K562 (cell line): ENCODE results near the gene ETS2. TPM values are rescaled to one million over a fixed set of nuclear protein-coding genes. Genes with fewer than 3 reads are reported as not detected.

ENCODE experiments used
- ATAC-seq: fragments of 200-7000 bp; cut with Tn5 transposase; 3 replicates; pipeline ENCODE4 v1.9.1; 2020; ENCODE audit warnings: moderate library complexity
- BruUV-seq: library from RNA; stranded (reverse); fragments of 400-500 nt; replicated peaks from 2 replicates; lab custom pipeline; 2021; lab: Mats Ljungman, UMichigan
- CTCF ChIA-PET: fragments of 300-600 bp; formaldehyde crosslinking; extraction: SDS; loops from one replicate; lab custom pipeline; 2021; ENCODE audit warnings: low intra/inter-chr PET ratio; lab: Yijun Ruan, JAX
- POLR2A ChIA-PET: fragments of 300-600, 350-650 bp; sonication (Branson Sonifier 250); formaldehyde crosslinking; extraction: SDS; loops from one replicate; lab custom pipeline; 2021; ENCODE audit warnings: antibody characterized with exemption, inconsistent platforms; lab: Yijun Ruan, JAX
- DNase-seq, 4 experiments: peaks; one replicate each; pipeline versions ENCODE4 v3.0.0 to v3.0.0-alpha.2; 2011 to 2018; ENCODE audit warnings: low spot score in 3 of 4, mixed read lengths in 3 of 4; ENCODE audit errors: extremely low read depth in 1 of 4
- FAIRE-seq: peaks from 2 replicates; lab custom pipeline; 2011; peaks lifted over from hg19 to GRCh38; lab: Jason Lieb, UNC
- H2AFZ ChIP-seq: 2 replicates; pipeline ENCODE4 v1.6.0; 2011; ENCODE audit warnings: low read depth, low read length, control low read depth, inconsistent platforms
- H3K27ac ChIP-seq: fragments of 200-600 bp; 3 replicates; pipeline ENCODE4 v1.8.0; 2011; ENCODE audit warnings: low read depth, mild to moderate bottlenecking, control low read depth, inconsistent platforms, low read length, moderate library complexity, mixed read lengths; ENCODE audit errors: extremely low read depth
- H3K27me3 ChIP-seq, 2 experiments: fragments of 300-600 bp in 1 of 2; 2 replicates in 1 of 2; 3 replicates in 1 of 2; pipeline versions ENCODE4 v1.6.0 to v1.8.0; 2011; ENCODE audit warnings: inconsistent platforms in 2 of 2, low read length in 2 of 2, mild to moderate bottlenecking in 1 of 2, mixed read lengths in 1 of 2, moderate library complexity in 1 of 2; ENCODE audit not compliant: control insufficient read depth in 2 of 2, insufficient read depth in 2 of 2
- H3K36me3 ChIP-seq: fragments of 300-600 bp; 3 replicates; pipeline ENCODE4 v1.8.0; 2011; ENCODE audit warnings: mild to moderate bottlenecking, low read length, inconsistent platforms; ENCODE audit not compliant: control insufficient read depth, insufficient read depth
- H3K4me1 ChIP-seq, 2 experiments: fragments of 200-600 bp in 1 of 2; replicated peaks in 1 of 2; 2 replicates in 1 of 2; 3 replicates in 1 of 2; pipeline versions ENCODE4 v1.5.1 to v1.8.0; 2011; ENCODE audit warnings: inconsistent platforms in 2 of 2, low read length in 2 of 2, mild to moderate bottlenecking in 1 of 2, mixed read lengths in 1 of 2, moderate library complexity in 1 of 2; ENCODE audit not compliant: control insufficient read depth in 2 of 2, insufficient read depth in 2 of 2
- H3K4me2 ChIP-seq: 2 replicates; pipeline ENCODE4 v1.6.1; 2011; ENCODE audit warnings: low read length, control low read depth, inconsistent platforms, mixed read lengths; ENCODE audit not compliant: insufficient read depth
- H3K4me3 ChIP-seq: fragments of 200-600 bp; sonication (generic), shearing (Covaris generic); 2 replicates; pipeline ENCODE4 v1.5.1; 2016; ENCODE audit warnings: control low read depth, inconsistent platforms
- H3K79me2 ChIP-seq: fragments of 200-600 bp; 3 replicates; pipeline ENCODE4 v1.8.0; 2011; ENCODE audit warnings: low read length, inconsistent platforms; ENCODE audit not compliant: control insufficient read depth, insufficient read depth
- H3K9ac ChIP-seq, 2 experiments: 2 replicates each; pipeline versions ENCODE4 v1.6.0 to v1.6.1; 2011; ENCODE audit warnings: low read depth in 2 of 2, low read length in 2 of 2, control low read depth in 1 of 2, inconsistent platforms in 1 of 2, mild to moderate bottlenecking in 1 of 2, mixed read lengths in 1 of 2; ENCODE audit not compliant: insufficient read depth in 1 of 2
- H3K9me1 ChIP-seq: one replicate; pipeline ENCODE4 v1.6.0; 2011; ENCODE audit warnings: inconsistent platforms, mild to moderate bottlenecking, low read length, moderate library complexity; ENCODE audit not compliant: control insufficient read depth, insufficient read depth
- H3K9me3 ChIP-seq: replicated peaks from 2 replicates; pipeline ENCODE4 v1.5.1; 2011; ENCODE audit warnings: low read depth, low read length, inconsistent platforms; ENCODE audit not compliant: control insufficient read depth, insufficient read depth
- H4K20me1 ChIP-seq: replicated peaks from 2 replicates; pipeline ENCODE4 v1.6.1; 2011; ENCODE audit warnings: low read length, inconsistent platforms, mixed read lengths; ENCODE audit not compliant: control insufficient read depth, insufficient read depth
- ARNT ChIP-seq, 2 experiments: fragments of 450-650 bp; IDR thresholded peaks; 2 replicates each; pipeline ENCODE4 v1.6.1; 2016; ENCODE audit warnings: mild to moderate bottlenecking in 1 of 2
- BCOR ChIP-seq: fragments of 450-650 bp; IDR thresholded peaks from 2 replicates; pipeline ENCODE4 v1.6.1; 2016
- EGR1 ChIP-seq: fragments of 450-650 bp; conservative IDR thresholded peaks from 2 replicates; pipeline ENCODE4 v1.6.1; 2017; ENCODE audit warnings: mild to moderate bottlenecking
- FOXK2 ChIP-seq, 2 experiments: fragments of 450-650 bp; IDR thresholded peaks in 1 of 2; conservative IDR thresholded peaks in 1 of 2; 2 replicates each; pipeline ENCODE4 v1.6.1; 2016; ENCODE audit warnings: low read depth in 2 of 2, mild to moderate bottlenecking in 1 of 2
- NFIX ChIP-seq: fragments of 250-450 bp; sonication (Bioruptor Pico); IDR thresholded peaks from 2 replicates; pipeline ENCODE4 v1.4.0; 2020; ENCODE audit warnings: low read depth, mild to moderate bottlenecking, moderate library complexity
- POLR2AphosphoS5 ChIP-seq: IDR thresholded peaks from 2 replicates; pipeline ENCODE4 v1.6.1; 2011; ENCODE audit warnings: mild to moderate bottlenecking, low read depth, low read length, moderate library complexity; ENCODE audit not compliant: control insufficient read depth, insufficient read depth
- RHOXF2B ChIP-seq: fragments of 250-450 bp; sonication (Bioruptor Pico); conservative IDR thresholded peaks from 2 replicates; pipeline ENCODE4 v1.5.1; 2021
- RNF2 ChIP-seq: sonication (generic); IDR thresholded peaks from 2 replicates; pipeline ENCODE4 v1.6.1; 2016
- SFPQ ChIP-seq: fragments of 200-400 bp; formaldehyde crosslinking; IDR thresholded peaks from 2 replicates; pipeline ENCODE4 v1.6.1; 2017; ENCODE audit warnings: mild to moderate bottlenecking, low read depth, low read length, moderate library complexity
- SMARCC2 ChIP-seq: fragments of 450-650 bp; IDR thresholded peaks from 2 replicates; pipeline ENCODE4 v1.6.1; 2017; ENCODE audit warnings: antibody characterized with exemption, moderate library complexity, mild to moderate bottlenecking, low read depth
- TAF9B ChIP-seq: fragments of 450-650 bp; IDR thresholded peaks from 2 replicates; pipeline ENCODE4 v1.6.1; 2018; ENCODE audit warnings: mild to moderate bottlenecking; ENCODE audit not compliant: partially characterized antibody
- ZC3H11A ChIP-seq: IDR thresholded peaks from 2 replicates; pipeline ENCODE4 v1.6.1; 2012; ENCODE audit warnings: low read depth, low read length, improper control_type of control experiment
- ZNF232 ChIP-seq: sonication (generic); formaldehyde crosslinking; IDR thresholded peaks from 2 replicates; pipeline ENCODE4 v1.8.0; 2022; ENCODE audit warnings: mild to moderate bottlenecking, missing genetic modification reagents
- WGBS: fragments of 100-300 bp; shearing (Covaris generic); methylation state at CpG from one replicate; pipeline ENCODE4 v1.1.6; 2016; ENCODE audit warnings: low coverage, mixed read lengths; ENCODE audit not compliant: insufficient coverage; ENCODE audit errors: missing lambda C conversion rate; 5-methylcytosine and 5-hydroxymethylcytosine counted together
- in situ Hi-C: fragments of 300-500 bp; cut with MboI; formaldehyde crosslinking; loops from 4 replicates; pipeline ENCODE4 v1.15.0; 2018; ENCODE audit warnings: inconsistent platforms, mixed read lengths
- intact Hi-C: fragments of 100-400 bp; cut with micrococcal nuclease; formaldehyde crosslinking; loops from 2 replicates; pipeline ENCODE4 v1.14.2; 2022
- polyA plus RNA-seq, 8 experiments: library from polyadenylated mRNA; depleted of rRNA in 4 of 8; stranded (reverse) in 5 of 8; unstranded in 3 of 8; fragments of >200 nt; fragmentation: Nextera tagmentation in 2 of 8; fragmentation: Illumina TruSeq in 1 of 8; extraction: Ambion mirVana in 2 of 8; extraction: Trizol in 1 of 8; gene quantifications; 2 replicates each; pipeline versions ENCODE4 v1.2.1 to v1.2.3, GENCODE V29; 2011 to 2014; ENCODE audit warnings: inconsistent platforms in 1 of 8, missing spikeins in 1 of 8
- total RNA-seq, 7 experiments: library from RNA; depleted of rRNA in 6 of 7; stranded (reverse); fragments of >200 nt in 6 of 7; fragmentation: Illumina TruSeq in 2 of 7; extraction: Trizol in 2 of 7; gene quantifications; 2 replicates each; pipeline versions ENCODE4 v1.2.1 to v1.2.3, GENCODE V29; 2011 to 2021; ENCODE audit warnings: low replicate concordance in 1 of 7
- TF ChIP-seq, protein P1 (sequence below), 2 experiments: IDR thresholded peaks; 2 replicates each; pipeline ENCODE4 v1.6.1; 2011; ENCODE audit warnings: borderline replicate concordance in 1 of 2, control low read depth in 1 of 2, low read depth in 1 of 2, low read length in 1 of 2, mild to moderate bottlenecking in 1 of 2, mixed read lengths in 1 of 2, moderate library complexity in 1 of 2; ENCODE audit not compliant: insufficient read depth in 1 of 2, insufficient read length in 1 of 2, poor library complexity in 1 of 2, severe bottlenecking in 1 of 2; ENCODE audit errors: extremely low read depth in 1 of 2
- TF ChIP-seq, protein P2 (sequence below): fragments of 450-650 bp; IDR thresholded peaks from 2 replicates; pipeline ENCODE4 v1.6.1; 2017; ENCODE audit warnings: antibody characterized with exemption

Gene ETS2
- total and polyA plus RNA-seq, 9 of the 15 experiments (the other 6 are each of a cell fraction or from before 2014, with no cell fraction given), result 1.7 to 24.4 (median 12.2) TPM

- WGBS, result 5% methylated on average over 4 of the region's 4 CpGs
- CTCF ChIA-PET, result no interaction called here
Observed at GRCh38 chr21:38761531-38761930, 44.2 kb upstream of the ETS2 start.

More at GRCh38 chr21:38761531-38761930, 44.2 kb upstream of the ETS2 start:
- in situ Hi-C loops, result no loop called here
- ATAC-seq (no peak), DNase-seq (no peak), FAIRE-seq (no peak)
- Histone ChIP-seq H3K79me2 (no peaks in the 10 kb centered on the region), H3K4me3 (no peak overlapping the region), H3K9ac (no peak overlapping the region), H3K9me1 (no peaks in the 10 kb centered on the region), H3K4me1 (peaks cover 0 to 10% of the 10 kb centered on the region in 2 experiments; a peak in 3 of 5 replicates), H3K27ac (no peak overlapping the region), H2AFZ (no peak overlapping the region), H3K4me2 (no peak overlapping the region), H4K20me1 (no peaks in the 10 kb centered on the region), H3K9me3 (peaks cover 5% of the 10 kb centered on the region; the same call in 1 of the 2 replicates), H3K36me3 (no peaks in the 10 kb centered on the region), H3K27me3 (peaks cover 23 to 27% of the 10 kb centered on the region in 2 experiments; a peak in 4 of 5 replicates)
- POLR2A ChIA-PET, result interaction anchor here (0.9 to 1.7 kb wide), 3 partner anchors 8 to 18 kb away, joined by 3 to 4 read pairs (median 4); no protein-coding TSS in a partner anchor
- no peak for TF ChIP-seq ARNT (IDR thresholded peaks at IDR 0.05)
- TF ChIP-seq BCOR, result no peak
- TF ChIP-seq NFIX (CRISPR knock-in tag), result no peak
- no peak for TF ChIP-seq RNF2
- TF ChIP-seq POLR2AphosphoS5, result no peak
- TF ChIP-seq, protein P1, sequence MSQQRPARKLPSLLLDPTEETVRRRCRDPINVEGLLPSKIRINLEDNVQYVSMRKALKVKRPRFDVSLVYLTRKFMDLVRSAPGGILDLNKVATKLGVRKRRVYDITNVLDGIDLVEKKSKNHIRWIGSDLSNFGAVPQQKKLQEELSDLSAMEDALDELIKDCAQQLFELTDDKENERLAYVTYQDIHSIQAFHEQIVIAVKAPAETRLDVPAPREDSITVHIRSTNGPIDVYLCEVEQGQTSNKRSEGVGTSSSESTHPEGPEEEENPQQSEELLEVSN (IDR thresholded peaks at IDR 0.05; ENCODE audit: borderline replicate concordance in 1 of 2, extremely low read depth in 1 of 2, insufficient read depth in 1 of 2, insufficient read length in 1 of 2, low read depth in 1 of 2, low read length in 1 of 2, poor library complexity in 1 of 2, severe bottlenecking in 1 of 2), result no peak
- no peak for TF ChIP-seq ZNF232 (CRISPR knock-in tag)
- TF ChIP-seq TAF9B, result no peak
- no peak for TF ChIP-seq SMARCC2
- TF ChIP-seq, protein P2, sequence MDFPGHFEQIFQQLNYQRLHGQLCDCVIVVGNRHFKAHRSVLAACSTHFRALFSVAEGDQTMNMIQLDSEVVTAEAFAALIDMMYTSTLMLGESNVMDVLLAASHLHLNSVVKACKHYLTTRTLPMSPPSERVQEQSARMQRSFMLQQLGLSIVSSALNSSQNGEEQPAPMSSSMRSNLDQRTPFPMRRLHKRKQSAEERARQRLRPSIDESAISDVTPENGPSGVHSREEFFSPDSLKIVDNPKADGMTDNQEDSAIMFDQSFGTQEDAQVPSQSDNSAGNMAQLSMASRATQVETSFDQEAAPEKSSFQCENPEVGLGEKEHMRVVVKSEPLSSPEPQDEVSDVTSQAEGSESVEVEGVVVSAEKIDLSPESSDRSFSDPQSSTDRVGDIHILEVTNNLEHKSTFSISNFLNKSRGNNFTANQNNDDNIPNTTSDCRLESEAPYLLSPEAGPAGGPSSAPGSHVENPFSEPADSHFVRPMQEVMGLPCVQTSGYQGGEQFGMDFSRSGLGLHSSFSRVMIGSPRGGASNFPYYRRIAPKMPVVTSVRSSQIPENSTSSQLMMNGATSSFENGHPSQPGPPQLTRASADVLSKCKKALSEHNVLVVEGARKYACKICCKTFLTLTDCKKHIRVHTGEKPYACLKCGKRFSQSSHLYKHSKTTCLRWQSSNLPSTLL, result no peak
- no peak for TF ChIP-seq FOXK2 (conservative IDR thresholded peaks at IDR 0.05 in 1 of 2, IDR thresholded peaks at IDR 0.05 in 1 of 2; ENCODE audit: low read depth in 2 of 2)
- no peak for TF ChIP-seq ZC3H11A
- TF ChIP-seq SFPQ, result no peak
- no peak for TF ChIP-seq EGR1
- TF ChIP-seq RHOXF2B (CRISPR knock-in tag), result no peak
- BruUV-seq, result no TSS peak
- intact Hi-C loops, result no loop called here
